SW 1271 (cell line): ENCODE measurements around the gene ELP4.
"Not testable (repeated sequence)": the region's sequence is repeated elsewhere in the genome, so short reads cannot be mapped to it uniquely, and the experiment has no call there.

Source experiments
- DNase-seq, 2 experiments: peaks; one replicate each; lab custom pipeline; 2025; lab: John Stamatoyannopoulos, UW

The ELP4 gene

GRCh38 chr11:31645747-31646146 is 136.2 kb downstream of the ELP4 start:
- peak in 1 of 2 experiments; percentile 23 for DNase-seq

GRCh38 chr11:31646216-31646615 is 136.6 kb downstream of the ELP4 start:
- no peak for DNase-seq

GRCh38 chr11:31649129-31649966 is 139.8 kb downstream of the ELP4 start:
- no peak for DNase-seq

- DNase-seq: no peak
These were observed 141.6 kb downstream of the ELP4 start for GRCh38 chr11:31651208-31651607.

GRCh38 chr11:31651822-31652221 is 142.3 kb downstream of the ELP4 start:
- no peak for DNase-seq

GRCh38 chr11:31652528-31652927 is 143.0 kb downstream of the ELP4 start:
- DNase-seq: no peak

GRCh38 chr11:31655483-31655882 is 145.9 kb downstream of the ELP4 start:
- DNase-seq: no peak

- DNase-seq: no peak
These were observed 146.5 kb downstream of the ELP4 start for GRCh38 chr11:31656051-31656450.

GRCh38 chr11:31657091-31657490 is 147.5 kb downstream of the ELP4 start:
- no peak for DNase-seq

- DNase-seq: no peak
These were observed 154.6 kb downstream of the ELP4 start for GRCh38 chr11:31664129-31664528.

- DNase-seq: no peak
These were observed 155.4 kb downstream of the ELP4 start for GRCh38 chr11:31664954-31665353.

- DNase-seq: no peak
These were observed 162.1 kb downstream of the ELP4 start for GRCh38 chr11:31671681-31672080.

- DNase-seq: peak in 1 of 2 experiments; percentile 15
These were observed 163.5 kb downstream of the ELP4 start for GRCh38 chr11:31673108-31673507.

GRCh38 chr11:31676280-31676982 is 166.9 kb downstream of the ELP4 start:
- no peak for DNase-seq

- DNase-seq: no peak
These were observed 171.2 kb downstream of the ELP4 start for GRCh38 chr11:31680770-31681169.

- DNase-seq: no peak
These were observed 177.7 kb downstream of the ELP4 start for GRCh38 chr11:31687256-31687655.

- no peak for DNase-seq
These were observed 178.3 kb downstream of the ELP4 start for GRCh38 chr11:31687861-31688260.

GRCh38 chr11:31689559-31689958 is 180.0 kb downstream of the ELP4 start:
- DNase-seq: no peak

GRCh38 chr11:31690041-31690440 is 180.5 kb downstream of the ELP4 start:
- no peak for DNase-seq

GRCh38 chr11:31690516-31690915 is 180.9 kb downstream of the ELP4 start:
- no peak for DNase-seq

GRCh38 chr11:31692466-31692865 is 182.9 kb downstream of the ELP4 start:
- DNase-seq: no peak

- not testable (repeated sequence) for DNase-seq
These were observed 187.5 kb downstream of the ELP4 start for GRCh38 chr11:31697049-31697448.

- DNase-seq: no peak
These were observed 189.5 kb downstream of the ELP4 start for GRCh38 chr11:31699066-31699465.
